NCI-H2029 (cell line): Measurements from ENCODE around the gene LRFN5.
"Not testable (repeated sequence)": the region's sequence is repeated elsewhere in the genome, so short reads cannot be mapped to it uniquely, and the experiment has no call there.

Experiments used
- DNase-seq: peaks from one replicate; lab custom pipeline; 2025; lab: John Stamatoyannopoulos, UW

LRFN5 gene

DNA sequence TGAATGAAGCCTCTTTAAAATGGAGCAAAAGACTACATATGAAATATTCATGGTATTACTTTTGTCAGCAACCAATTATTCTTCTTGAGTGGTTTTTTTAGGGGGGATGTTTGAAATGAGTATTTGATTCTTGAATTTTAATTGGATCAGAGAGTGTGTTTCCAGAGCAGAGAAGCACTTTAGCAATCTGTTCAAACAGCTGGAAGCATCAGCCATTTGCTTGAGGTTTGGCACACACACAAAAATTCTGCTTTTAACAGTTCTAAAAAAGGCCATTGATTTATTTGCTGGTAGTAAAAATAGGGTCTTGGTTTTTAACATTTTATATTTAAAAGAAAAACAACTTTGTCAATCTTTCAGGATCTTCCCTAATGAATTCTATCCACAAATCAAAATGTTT, 292.7 kb downstream of the LRFN5 start:
- peak; percentile 85 for DNase-seq

DNA sequence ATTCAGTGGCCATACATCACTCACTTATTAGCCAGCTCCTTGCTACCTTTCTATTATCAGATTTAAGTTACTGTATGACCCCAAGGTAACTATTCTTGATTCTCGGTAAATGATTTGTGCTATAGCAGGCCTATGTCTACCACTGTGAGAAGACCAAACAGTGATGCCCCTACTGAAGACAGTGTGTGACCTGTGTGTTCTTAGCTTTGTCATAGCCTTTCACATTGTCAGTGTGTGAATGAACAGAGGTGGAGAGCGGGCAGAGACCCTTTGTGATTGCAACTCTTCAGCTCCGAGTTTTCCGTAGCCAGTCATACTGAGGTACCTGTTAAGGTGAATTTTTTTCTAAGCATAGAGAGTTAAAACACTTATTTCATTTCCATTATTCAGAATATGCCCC, 294.0 kb downstream of the LRFN5 start:
- DNase-seq, result no peak

DNA sequence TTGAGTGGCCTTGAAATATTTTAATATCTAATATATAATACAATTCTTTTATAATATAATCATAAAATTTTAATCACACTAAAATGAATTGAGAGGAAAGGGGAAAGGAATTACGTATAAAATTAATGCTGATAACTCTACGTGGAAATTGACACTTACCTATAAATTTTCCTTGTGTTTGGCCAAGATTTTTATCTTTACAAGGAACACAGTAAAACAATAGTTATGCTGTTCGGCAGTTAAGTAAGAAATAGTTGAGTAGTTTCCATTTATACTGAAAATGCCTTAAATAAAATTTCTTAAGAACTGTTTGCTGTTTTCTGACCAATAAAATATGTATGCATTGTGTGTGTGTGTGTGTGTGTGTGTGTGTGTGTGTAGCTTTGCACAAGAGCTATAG, 294.4 kb downstream of the LRFN5 start:
- DNase-seq, result no peak

DNA sequence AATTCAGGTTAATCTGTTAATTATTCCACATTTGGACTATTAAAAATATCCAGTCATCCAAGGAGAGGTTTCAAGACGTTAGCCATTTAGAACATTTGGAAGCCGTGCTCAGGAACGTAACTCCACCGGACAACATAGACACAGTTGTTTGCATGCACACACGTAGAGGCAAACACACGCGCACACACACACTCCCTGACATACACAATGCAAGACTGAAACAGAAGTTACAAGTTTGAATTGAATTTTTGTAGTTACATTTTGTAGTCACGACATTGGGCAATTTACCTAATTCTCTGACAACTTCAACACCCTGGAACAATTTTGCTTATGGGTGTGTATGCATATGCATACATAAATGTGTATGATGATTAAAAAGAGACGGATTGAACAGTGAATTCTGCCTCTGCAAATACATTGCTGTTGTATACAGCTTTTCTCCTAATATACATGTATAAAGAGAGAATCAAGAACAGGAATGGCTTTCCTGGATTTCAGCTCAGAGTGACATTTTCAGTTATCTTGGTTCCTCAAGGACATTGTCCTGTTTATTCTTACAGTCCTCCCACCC, 298.8 kb downstream of the LRFN5 start:
- no peak for DNase-seq

DNA sequence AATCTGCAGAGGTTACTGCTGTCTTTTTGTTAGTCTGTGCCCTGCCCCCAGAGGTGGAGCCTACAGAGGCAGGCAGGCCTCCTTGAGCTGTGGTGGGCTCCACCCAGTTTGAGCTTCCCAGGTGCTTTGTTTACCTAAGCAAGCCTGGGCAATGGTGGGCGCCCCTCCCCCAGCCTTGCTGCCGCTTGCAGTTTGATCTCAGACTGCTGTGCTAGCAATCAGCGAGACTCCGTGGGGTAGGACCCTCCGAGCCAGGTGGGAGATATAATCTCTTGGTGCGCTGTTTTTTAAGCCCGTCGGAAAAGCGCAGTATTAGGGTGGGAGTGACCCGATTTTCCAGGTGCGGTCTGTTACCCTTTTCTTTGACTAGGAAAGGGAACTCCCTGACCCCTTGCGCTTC, 304.5 kb downstream of the LRFN5 start:
- DNase-seq, result not testable (repeated sequence)

DNA sequence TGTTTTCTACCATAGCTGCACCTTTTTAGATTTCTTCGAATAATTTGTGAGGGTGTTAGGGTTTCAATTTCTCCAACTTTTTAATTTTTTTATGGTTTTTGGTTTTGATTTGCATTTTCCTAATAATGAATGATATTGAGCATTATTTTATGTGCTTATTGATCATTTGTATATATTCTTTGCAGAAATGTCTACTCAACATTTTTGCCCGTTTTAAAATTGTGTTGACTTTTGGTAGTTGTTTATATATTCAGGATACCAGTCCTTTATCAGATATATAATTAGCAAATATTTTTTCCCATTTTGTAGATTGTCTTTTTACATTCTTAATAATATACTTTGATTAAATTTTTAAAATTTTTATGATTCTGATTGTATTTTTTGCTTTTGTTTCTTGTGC, 306.7 kb downstream of the LRFN5 start:
- DNase-seq, result no peak

DNA sequence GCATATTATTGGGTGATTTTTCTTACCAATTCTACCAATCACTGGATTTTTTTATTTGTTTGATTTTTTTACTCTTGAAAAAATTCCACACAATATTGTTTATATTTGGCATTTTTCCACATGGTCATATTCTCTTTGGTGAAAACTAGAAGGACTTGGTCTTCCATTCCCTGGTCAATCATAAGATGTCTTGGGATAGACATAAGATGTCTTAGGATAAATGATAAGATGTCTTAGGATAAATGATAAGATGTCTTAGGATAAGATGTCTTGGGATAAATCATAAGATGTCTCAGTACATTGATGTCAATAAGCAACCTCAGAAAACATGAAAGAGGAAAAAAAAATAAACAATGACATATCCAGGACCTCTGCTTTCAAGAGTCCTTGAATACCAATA, 309.1 kb downstream of the LRFN5 start:
- DNase-seq, result no peak

DNA sequence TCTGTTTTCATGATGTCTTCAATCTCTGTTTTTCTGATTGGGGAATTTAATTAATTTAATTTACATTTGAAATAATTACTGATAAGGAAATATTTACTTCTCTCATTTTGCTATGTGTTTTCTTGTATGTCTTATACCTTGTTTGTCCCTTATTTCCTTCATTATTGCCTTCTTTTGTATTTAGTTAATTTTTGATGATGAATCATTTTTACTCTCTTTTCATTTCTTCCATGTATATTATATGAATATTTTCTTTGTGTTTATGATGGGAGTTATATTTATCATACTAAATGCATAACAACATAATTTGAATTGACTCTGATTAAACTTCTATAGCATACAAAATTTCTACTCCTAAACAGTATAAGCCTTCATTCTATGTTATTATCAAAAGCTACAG, 309.6 kb downstream of the LRFN5 start:
- no peak for DNase-seq

DNA sequence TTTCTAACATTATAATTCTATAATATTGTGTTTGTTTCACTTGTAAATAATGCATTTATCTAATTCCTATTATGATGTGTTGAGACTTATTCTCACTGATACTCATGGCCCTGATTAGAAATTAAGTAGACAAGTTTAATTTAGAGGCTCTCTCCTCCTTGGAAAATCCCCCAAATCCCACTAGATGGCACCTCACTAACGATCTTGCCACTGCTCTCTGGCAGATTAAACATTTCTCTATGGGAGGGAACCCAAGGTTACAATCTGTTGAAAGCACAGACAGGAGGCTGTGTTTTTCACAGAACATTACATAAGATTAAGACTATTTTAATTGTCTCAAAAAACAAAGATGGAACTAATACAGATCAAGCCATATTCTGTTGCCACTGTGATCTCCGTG, 318.7 kb downstream of the LRFN5 start:
- DNase-seq, result no peak

DNA sequence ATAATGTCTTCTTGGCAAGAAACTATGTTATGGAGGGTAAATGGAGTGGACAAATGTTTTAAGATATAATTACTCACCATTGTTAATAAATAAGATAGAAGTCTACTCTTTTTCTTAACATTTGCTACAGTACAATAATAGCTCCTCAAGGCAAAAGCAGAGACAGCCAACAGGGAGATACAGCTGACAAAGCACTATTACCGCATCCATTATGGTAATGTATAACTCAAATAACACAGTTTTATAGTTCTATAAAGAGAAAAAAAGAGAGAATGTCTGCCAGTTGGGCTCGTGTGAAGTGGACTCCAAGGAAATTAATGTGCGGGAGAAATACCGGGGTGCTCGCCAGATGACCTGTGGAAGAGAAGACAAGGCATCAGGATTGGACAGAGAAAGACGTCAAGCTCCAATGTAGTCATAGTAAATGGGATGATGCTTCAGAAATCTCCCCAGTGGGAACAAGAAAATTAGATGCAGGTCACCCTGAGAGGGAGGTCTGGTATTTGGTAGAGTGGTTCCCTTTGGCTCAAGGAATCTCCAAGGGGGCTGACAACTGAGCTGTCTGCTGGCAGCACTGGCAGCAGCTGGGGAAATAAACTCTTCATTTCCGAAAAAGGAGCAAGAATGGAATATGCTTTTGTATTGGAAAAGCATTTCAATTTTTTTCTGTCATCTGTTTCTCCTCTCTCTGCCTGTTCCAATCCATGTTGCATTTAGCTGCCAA, 343.9 kb downstream of the LRFN5 start:
- DNase-seq, result no peak
